Measurements from ENCODE around the gene FLT1.

GRCh38 chr13:28318496-28318895 lies 176.4 kb downstream of the FLT1 start:
- TF ChIP-seq EP300 (IDR thresholded peaks at IDR 0.05) (no peak), CTCF (IDR thresholded peaks at IDR 0.05) (no peak), POLR2AphosphoS5 (IDR thresholded peaks at IDR 0.05) (no peak), POLR2A (IDR thresholded peaks at IDR 0.05) (no peak)
